Activated T-cell treated with anti-CD3 and anti-CD28 coated beads for 4 hours (primary cell): Measurements from ENCODE around the gene KCNK16.
"Not testable (repeated sequence)": the region's sequence is repeated elsewhere in the genome, so short reads cannot be mapped to it uniquely, and the experiment has no call there.

Experiments used
- DNase-seq: peaks from one replicate; pipeline ENCODE4 v3.0.0-alpha.2; 2020

Gene KCNK16

GRCh38 chr6:39304951-39305350 is 17.6 kb downstream of the KCNK16 start:
- DNase-seq, result no peak

- no peak for DNase-seq
These were observed 18.9 kb downstream of the KCNK16 start for GRCh38 chr6:39303425-39304153.

GRCh38 chr6:39302669-39303424 is 19.7 kb downstream of the KCNK16 start:
- DNase-seq, result peak; percentile 84

- no peak for DNase-seq
These were observed 20.5 kb downstream of the KCNK16 start for GRCh38 chr6:39302011-39302410.

- DNase-seq, result no peak
These were observed 20.9 kb downstream of the KCNK16 start for GRCh38 chr6:39301606-39302005.

- DNase-seq, result no peak
These were observed 21.8 kb downstream of the KCNK16 start for GRCh38 chr6:39300739-39301138.

- no peak for DNase-seq
These were observed 24.4 kb downstream of the KCNK16 start for GRCh38 chr6:39298061-39298460.

GRCh38 chr6:39296745-39297640 is 25.5 kb downstream of the KCNK16 start:
- no peak for DNase-seq

- no peak for DNase-seq
These were observed 26.9 kb downstream of the KCNK16 start for GRCh38 chr6:39295611-39296011.

- no peak for DNase-seq
These were observed 27.6 kb downstream of the KCNK16 start for GRCh38 chr6:39294899-39295298.

- no peak for DNase-seq
These were observed 28.4 kb downstream of the KCNK16 start for GRCh38 chr6:39294133-39294532.

GRCh38 chr6:39292637-39293036 is 29.9 kb downstream of the KCNK16 start:
- no peak for DNase-seq

GRCh38 chr6:39289490-39289889 is 33.0 kb downstream of the KCNK16 start:
- DNase-seq, result no peak

- DNase-seq, result no peak
These were observed 34.9 kb downstream of the KCNK16 start for GRCh38 chr6:39287601-39288000.

GRCh38 chr6:39286596-39286995 is 35.9 kb downstream of the KCNK16 start:
- not testable (repeated sequence) for DNase-seq

GRCh38 chr6:39282774-39283173 is 39.7 kb downstream of the KCNK16 start:
- DNase-seq, result no peak

- DNase-seq, result no peak
These were observed 41.1 kb downstream of the KCNK16 start for GRCh38 chr6:39281312-39281980.

GRCh38 chr6:39280247-39280731 is 42.2 kb downstream of the KCNK16 start:
- no peak for DNase-seq

- no peak for DNase-seq
These were observed 43.0 kb downstream of the KCNK16 start for GRCh38 chr6:39279539-39279938.

GRCh38 chr6:39276379-39276995 is 46.0 kb downstream of the KCNK16 start:
- DNase-seq, result no peak

- no peak for DNase-seq
These were observed 47.6 kb downstream of the KCNK16 start for GRCh38 chr6:39274903-39275302.

- no peak for DNase-seq
These were observed 48.0 kb downstream of the KCNK16 start for GRCh38 chr6:39274471-39274870.
